ENCODE data around the gene CCDC82.

- TF ChIP-seq YY1 (IDR thresholded peaks at IDR 0.05; ENCODE audit: insufficient read depth, insufficient read length), result no peak
- no peak for TF ChIP-seq ZNF274 (IDR thresholded peaks at IDR 0.05; ENCODE audit: low read depth, low read length)
- no peak for TF ChIP-seq SUZ12 (IDR thresholded peaks at IDR 0.05; ENCODE audit: extremely low read depth, insufficient read depth, insufficient read length)
Observed at GRCh38 chr11:96326959-96327358, 62.8 kb downstream of the CCDC82 start.

All from NT2/D1 (cell line).